NT2/D1 (cell line): Measurements from ENCODE around the gene GRK5.

Experiments used
- DNase-seq: peaks from one replicate; pipeline ENCODE4 v3.0.0-alpha.2; 2011; ENCODE audit warnings: low read depth, low spot score
- H3K27me3 ChIP-seq: 2 replicates; pipeline ENCODE4 v1.6.0; 2011; ENCODE audit warnings: mild to moderate bottlenecking; ENCODE audit not compliant: insufficient read length, insufficient read depth
- H3K36me3 ChIP-seq: 2 replicates; pipeline ENCODE4 v1.6.1; 2011; ENCODE audit warnings: mild to moderate bottlenecking, low read length, mixed read lengths; ENCODE audit not compliant: insufficient read depth, insufficient read length
- H3K4me1 ChIP-seq: 2 replicates; pipeline ENCODE4 v1.5.1; 2011; ENCODE audit not compliant: insufficient read depth, insufficient read length
- H3K4me3 ChIP-seq: 2 replicates; pipeline ENCODE4 v1.5.1; 2011; ENCODE audit warnings: low read depth; ENCODE audit not compliant: insufficient read length
- H3K9ac ChIP-seq: 2 replicates; pipeline ENCODE4 v1.6.0; 2011; ENCODE audit warnings: low read depth; ENCODE audit not compliant: insufficient read length
- H3K9me3 ChIP-seq: 2 replicates; pipeline ENCODE4 v1.5.1; 2011; ENCODE audit warnings: mild to moderate bottlenecking, low read length; ENCODE audit not compliant: insufficient read depth
- SUZ12 ChIP-seq: IDR thresholded peaks from 2 replicates; pipeline ENCODE4 v1.6.1; 2011; ENCODE audit not compliant: insufficient read length, insufficient read depth; ENCODE audit errors: extremely low read depth
- YY1 ChIP-seq: IDR thresholded peaks from 2 replicates; pipeline ENCODE4 v1.6.1; 2011; ENCODE audit not compliant: insufficient read length, insufficient read depth
- ZNF274 ChIP-seq: IDR thresholded peaks from 2 replicates; pipeline ENCODE4 v1.6.1; 2011; ENCODE audit warnings: mild to moderate bottlenecking, low read depth, low read length

The GRK5 gene

GRCh38 chr10:119481781-119482426 is 274.5 kb downstream of the GRK5 start:
- H3K4me3 ChIP-seq: no peak overlapping the region
- no peak overlapping the region for H3K9ac ChIP-seq
- H3K36me3 ChIP-seq: no peaks in the 10 kb centered on the region
- H3K27me3 ChIP-seq: peaks cover 70% of the 10 kb centered on the region
- TF ChIP-seq YY1: no peak
- no peak for TF ChIP-seq ZNF274
- no peak for TF ChIP-seq SUZ12
- peaks cover 3% of the 10 kb centered on the region for H3K4me1 ChIP-seq
- DNase-seq: no peak
- H3K9me3 ChIP-seq: no peaks in the 10 kb centered on the region

GRCh38 chr10:119483001-119483400 is 275.6 kb downstream of the GRK5 start:
- peaks cover 66% of the 10 kb centered on the region for H3K27me3 ChIP-seq
- H3K4me1 ChIP-seq: peaks cover 3% of the 10 kb centered on the region
- H3K4me3 ChIP-seq: no peak overlapping the region
- no peak for TF ChIP-seq ZNF274
- no peak for TF ChIP-seq SUZ12
- TF ChIP-seq YY1: no peak
- no peak for DNase-seq
- H3K9me3 ChIP-seq: no peaks in the 10 kb centered on the region
- no peak overlapping the region for H3K9ac ChIP-seq
- H3K36me3 ChIP-seq: no peaks in the 10 kb centered on the region

- no peaks in the 10 kb centered on the region for H3K36me3 ChIP-seq
- TF ChIP-seq YY1 (no peak), ZNF274 (no peak), SUZ12 (no peak)
- no peak overlapping the region for H3K4me3 ChIP-seq
- no peaks in the 10 kb centered on the region for H3K9me3 ChIP-seq
- H3K4me1 ChIP-seq: peaks cover 3% of the 10 kb centered on the region
- H3K9ac ChIP-seq: no peak overlapping the region
- DNase-seq: no peak
- peaks cover 61% of the 10 kb centered on the region for H3K27me3 ChIP-seq
These were observed 276.5 kb downstream of the GRK5 start for GRCh38 chr10:119483839-119484238.

- Histone ChIP-seq H3K4me3 (no peak overlapping the region), H3K9ac (no peak overlapping the region), H3K27me3 (peaks cover 18% of the 10 kb centered on the region), H3K4me1 (no peaks in the 10 kb centered on the region), H3K9me3 (no peaks in the 10 kb centered on the region), H3K36me3 (no peaks in the 10 kb centered on the region)
- DNase-seq: no peak
- no peak for TF ChIP-seq YY1
- no peak for TF ChIP-seq ZNF274
- TF ChIP-seq SUZ12: no peak
These were observed 281.3 kb downstream of the GRK5 start for GRCh38 chr10:119488675-119489074.

GRCh38 chr10:119489991-119490326 is 282.6 kb downstream of the GRK5 start:
- Histone ChIP-seq H3K4me3 (no peak overlapping the region), H3K36me3 (no peaks in the 10 kb centered on the region), H3K4me1 (no peaks in the 10 kb centered on the region), H3K27me3 (peaks cover 15% of the 10 kb centered on the region), H3K9ac (peak overlapping the region; percentile 4), H3K9me3 (no peaks in the 10 kb centered on the region)
- no peak for DNase-seq
- TF ChIP-seq ZNF274 (no peak), SUZ12 (no peak), YY1 (no peak)

GRCh38 chr10:119491966-119492757 is 284.8 kb downstream of the GRK5 start:
- H3K9me3 ChIP-seq: no peaks in the 10 kb centered on the region
- DNase-seq: no peak
- peaks cover 10% of the 10 kb centered on the region for H3K27me3 ChIP-seq
- no peaks in the 10 kb centered on the region for H3K36me3 ChIP-seq
- no peak for TF ChIP-seq ZNF274
- TF ChIP-seq YY1: no peak
- no peak for TF ChIP-seq SUZ12
- no peak overlapping the region for H3K4me3 ChIP-seq
- H3K9ac ChIP-seq: no peak overlapping the region
- peaks cover 4% of the 10 kb centered on the region for H3K4me1 ChIP-seq

GRCh38 chr10:119493155-119493554 is 285.8 kb downstream of the GRK5 start:
- TF ChIP-seq SUZ12 (no peak), ZNF274 (no peak), YY1 (no peak)
- no peak overlapping the region for H3K4me3 ChIP-seq
- peaks cover 3% of the 10 kb centered on the region for H3K27me3 ChIP-seq
- peaks cover 4% of the 10 kb centered on the region for H3K4me1 ChIP-seq
- DNase-seq: no peak
- H3K36me3 ChIP-seq: no peaks in the 10 kb centered on the region
- no peaks in the 10 kb centered on the region for H3K9me3 ChIP-seq
- H3K9ac ChIP-seq: no peak overlapping the region
